OCI-LY7 (cell line): ENCODE data around the gene USP32. TPM values are rescaled to one million over a fixed set of nuclear protein-coding genes. Genes with fewer than 3 reads are reported as not detected.

Experiments used
- BruUV-seq: library from RNA; stranded (reverse); fragments of 400-500 nt; replicated peaks from 2 replicates; lab custom pipeline; 2021; lab: Mats Ljungman, UMichigan
- CTCF ChIA-PET: fragments of 300-600 bp; sonication (Branson Sonifier 250); formaldehyde crosslinking; loops from one replicate; lab custom pipeline; 2022; ENCODE audit warnings: antibody characterized with exemption; ENCODE audit not compliant: unreplicated experiment; lab: Charles Lee
- POLR2A ChIA-PET: fragments of 300-600 bp; sonication (Branson Sonifier 250); formaldehyde crosslinking; loops from one replicate; lab custom pipeline; 2022; ENCODE audit warnings: antibody characterized with exemption; lab: Charles Lee
- DNase-seq: peaks from one replicate; pipeline ENCODE4 v3.0.0-alpha.2; 2015; ENCODE audit warnings: low spot score
- H2AFZ ChIP-seq: fragments of 200-600 bp; sonication (generic), shearing (Covaris generic); 2 replicates; pipeline ENCODE4 v1.6.1; 2014; ENCODE audit warnings: mild to moderate bottlenecking, antibody characterized with exemption, low read length, moderate library complexity
- H3K27ac ChIP-seq: fragments of 200-600 bp; sonication (generic); 2 replicates; pipeline ENCODE4 v1.5.1; 2014; ENCODE audit warnings: mixed run types, low read depth, mild to moderate bottlenecking, moderate library complexity, low read length, inconsistent platforms; ENCODE audit not compliant: poor library complexity, severe bottlenecking
- H3K36me3 ChIP-seq: fragments of 200-600 bp; sonication (generic); 2 replicates; pipeline ENCODE4 v1.6.1; 2014; ENCODE audit warnings: mild to moderate bottlenecking, antibody characterized with exemption, low read length, moderate library complexity, mixed read lengths; ENCODE audit not compliant: insufficient read depth
- H3K4me1 ChIP-seq: fragments of 200-600 bp; sonication (generic); 2 replicates; pipeline ENCODE4 v1.5.1; 2014; ENCODE audit warnings: mild to moderate bottlenecking, low read length; ENCODE audit not compliant: insufficient read depth, poor library complexity, severe bottlenecking
- H3K4me2 ChIP-seq: fragments of 200-600 bp; sonication (generic); 2 replicates; pipeline ENCODE4 v1.6.1; 2014; ENCODE audit warnings: mild to moderate bottlenecking, low read length
- H3K4me3 ChIP-seq: fragments of 200-600 bp; sonication (generic); 2 replicates; pipeline ENCODE4 v1.5.1; 2014; ENCODE audit warnings: mild to moderate bottlenecking, low read depth, low read length; ENCODE audit not compliant: poor library complexity, severe bottlenecking
- H3K79me2 ChIP-seq: fragments of 200-600 bp; sonication (generic); 2 replicates; pipeline ENCODE4 v1.6.1; 2016; ENCODE audit warnings: low read depth, mild to moderate bottlenecking, low read length, moderate library complexity, mixed read lengths; ENCODE audit not compliant: insufficient read depth
- H3K9me2 ChIP-seq: fragments of 200-600 bp; sonication (generic); 2 replicates; pipeline ENCODE4 v1.6.1; 2016; ENCODE audit warnings: mild to moderate bottlenecking, low read length, mixed read lengths; ENCODE audit not compliant: insufficient read depth
- H3K9me3 ChIP-seq: fragments of 200-600 bp; sonication (generic); 2 replicates; pipeline ENCODE4 v1.6.1; 2014; ENCODE audit warnings: mild to moderate bottlenecking, mixed run types, low read length, mixed read lengths
- H4K20me1 ChIP-seq: fragments of 200-600 bp; sonication (generic); 2 replicates; pipeline ENCODE4 v1.6.1; 2014; ENCODE audit warnings: mild to moderate bottlenecking, antibody characterized with exemption, low read length, moderate library complexity, mixed read lengths; ENCODE audit not compliant: insufficient read depth
- EZH2phosphoT487 ChIP-seq: fragments of 200-600 bp; sonication (generic); IDR thresholded peaks from 2 replicates; pipeline ENCODE4 v1.6.1; 2018; ENCODE audit warnings: low read depth, borderline replicate concordance, mild to moderate bottlenecking, mixed run types, antibody characterized with exemption, low read length, moderate library complexity, mixed read lengths
- intact Hi-C: fragments of 100-400 bp; cut with micrococcal nuclease; formaldehyde crosslinking; loops from one replicate; pipeline ENCODE4 v1.10.0; 2022; ENCODE audit not compliant: unreplicated experiment
- total RNA-seq, 2 experiments: library from RNA; depleted of rRNA in 1 of 2; stranded (reverse); fragments of >200 nt in 1 of 2; shearing (Covaris generic) in 1 of 2; gene quantifications; 2 replicates each; pipeline ENCODE4 v1.2.3, GENCODE V29; 2014 to 2022
- TF ChIP-seq, protein P1 (sequence below): fragments of 200-600 bp; sonication (generic); conservative IDR thresholded peaks from 2 replicates; pipeline ENCODE4 v1.5.1; 2014; ENCODE audit warnings: mild to moderate bottlenecking, antibody characterized with exemption, low read length, moderate library complexity, mixed read lengths

The USP32 gene
- total RNA-seq, 2 experiments from 2014 or later = 16.9 to 28.0 TPM

DNA sequence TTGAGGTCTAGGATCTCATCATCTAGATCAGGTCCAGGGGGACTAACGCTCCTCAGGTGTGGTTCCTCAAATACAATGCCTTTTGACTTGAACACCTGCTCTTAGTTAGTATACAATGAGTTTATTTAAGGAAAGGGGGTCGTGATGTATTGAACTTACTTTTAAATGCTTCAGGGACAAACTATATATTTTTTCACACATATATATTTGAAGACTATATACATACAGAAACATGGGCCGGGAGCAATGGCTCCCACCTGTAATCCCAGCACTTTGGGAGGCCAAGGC lies 11.5 kb upstream of the USP32 start:
- no TSS peak for BruUV-seq
- Histone ChIP-seq H3K4me1 (peaks cover 1% of the 10 kb centered on the region), H3K9me3 (no peaks in the 10 kb centered on the region), H3K9me2 (no peaks in the 10 kb centered on the region), H3K36me3 (no peaks in the 10 kb centered on the region), H4K20me1 (no peaks in the 10 kb centered on the region), H3K27ac (no peak overlapping the region), H2AFZ (no peak overlapping the region), H3K4me2 (no peak overlapping the region), H3K79me2 (no peaks in the 10 kb centered on the region), H3K4me3 (no peak overlapping the region)
- ChIA-PET POLR2A (no interaction called here), CTCF (no interaction called here)
- intact Hi-C loops = no loop called here
- no peak for DNase-seq
- no peak for TF ChIP-seq EZH2phosphoT487
- TF ChIP-seq, protein P1, sequence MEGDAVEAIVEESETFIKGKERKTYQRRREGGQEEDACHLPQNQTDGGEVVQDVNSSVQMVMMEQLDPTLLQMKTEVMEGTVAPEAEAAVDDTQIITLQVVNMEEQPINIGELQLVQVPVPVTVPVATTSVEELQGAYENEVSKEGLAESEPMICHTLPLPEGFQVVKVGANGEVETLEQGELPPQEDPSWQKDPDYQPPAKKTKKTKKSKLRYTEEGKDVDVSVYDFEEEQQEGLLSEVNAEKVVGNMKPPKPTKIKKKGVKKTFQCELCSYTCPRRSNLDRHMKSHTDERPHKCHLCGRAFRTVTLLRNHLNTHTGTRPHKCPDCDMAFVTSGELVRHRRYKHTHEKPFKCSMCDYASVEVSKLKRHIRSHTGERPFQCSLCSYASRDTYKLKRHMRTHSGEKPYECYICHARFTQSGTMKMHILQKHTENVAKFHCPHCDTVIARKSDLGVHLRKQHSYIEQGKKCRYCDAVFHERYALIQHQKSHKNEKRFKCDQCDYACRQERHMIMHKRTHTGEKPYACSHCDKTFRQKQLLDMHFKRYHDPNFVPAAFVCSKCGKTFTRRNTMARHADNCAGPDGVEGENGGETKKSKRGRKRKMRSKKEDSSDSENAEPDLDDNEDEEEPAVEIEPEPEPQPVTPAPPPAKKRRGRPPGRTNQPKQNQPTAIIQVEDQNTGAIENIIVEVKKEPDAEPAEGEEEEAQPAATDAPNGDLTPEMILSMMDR = no peak

DNA sequence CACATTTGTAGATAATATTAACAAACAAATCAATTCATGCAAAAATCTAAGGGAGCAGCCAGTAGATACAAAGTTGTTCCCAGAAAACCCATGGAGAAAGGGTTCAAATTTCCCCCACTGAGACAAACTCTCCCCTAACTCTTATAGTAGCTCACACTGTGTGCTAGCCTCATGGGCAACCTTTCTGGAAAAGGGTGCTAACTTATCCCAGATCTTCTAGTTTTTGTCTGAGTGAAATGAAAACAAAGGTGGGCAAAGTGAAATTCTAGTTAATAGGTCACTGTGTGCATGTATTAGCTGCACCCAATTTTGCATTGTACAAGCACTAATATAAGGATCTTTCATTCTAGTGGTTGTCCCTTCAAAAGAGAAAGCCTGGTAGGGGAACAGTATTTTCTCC lies 9.9 kb upstream of the USP32 start:
- DNase-seq = no peak
- no peak for TF ChIP-seq EZH2phosphoT487
- TF ChIP-seq, protein P1 = no peak
- Histone ChIP-seq H3K4me1 (peaks cover 12% of the 10 kb centered on the region), H3K79me2 (no peaks in the 10 kb centered on the region), H3K9me2 (no peaks in the 10 kb centered on the region), H3K4me3 (no peak overlapping the region), H3K36me3 (no peaks in the 10 kb centered on the region), H3K27ac (no peak overlapping the region), H3K9me3 (no peaks in the 10 kb centered on the region), H3K4me2 (no peak overlapping the region), H4K20me1 (no peaks in the 10 kb centered on the region), H2AFZ (no peak overlapping the region)
- BruUV-seq = no TSS peak
- intact Hi-C loops = no loop called here
- POLR2A ChIA-PET = no interaction called here
- CTCF ChIA-PET = interaction anchor here (1.7 kb wide), 1 partner anchor 174 kb away, joined by 3 read pairs; no protein-coding TSS in a partner anchor

DNA sequence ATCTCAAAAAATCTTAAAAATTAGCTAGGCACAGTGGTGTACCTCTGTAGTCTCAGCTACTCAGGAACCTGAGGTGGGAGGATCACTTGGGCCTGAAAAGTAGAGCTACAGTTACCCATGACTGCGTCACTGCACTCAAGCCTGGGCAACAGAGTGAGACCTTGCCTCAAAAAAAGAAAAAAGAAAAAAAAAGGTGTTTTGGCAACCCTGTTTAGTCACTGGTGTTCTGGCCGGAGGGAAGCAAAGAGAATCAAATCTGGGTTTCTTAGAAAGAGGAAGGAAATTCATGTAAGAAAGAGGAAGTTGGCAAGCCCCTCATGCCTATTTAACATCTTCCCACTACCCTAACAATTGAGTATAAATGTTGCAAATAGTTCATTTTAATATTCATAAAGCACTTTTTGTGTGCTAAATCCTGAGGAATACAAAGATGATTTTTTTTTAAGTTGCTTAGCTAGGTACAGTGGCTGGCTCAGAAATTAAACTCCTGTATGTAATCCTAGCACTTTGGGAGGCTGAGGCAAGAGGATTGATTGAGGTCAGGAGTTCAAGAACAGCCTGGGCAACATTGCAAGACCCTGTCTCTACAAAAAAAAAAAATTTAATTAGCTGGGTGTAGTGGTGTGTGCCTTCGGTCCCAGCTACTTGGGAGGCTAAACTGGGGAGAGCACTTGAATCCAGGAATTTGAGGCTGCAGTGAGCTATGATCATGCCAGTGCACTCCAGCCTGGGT lies 6.5 kb upstream of the USP32 start:
- Histone ChIP-seq H3K9me2 (no peaks in the 10 kb centered on the region), H2AFZ (no peak overlapping the region), H3K4me3 (no peak overlapping the region), H3K27ac (no peak overlapping the region), H3K79me2 (no peaks in the 10 kb centered on the region), H3K9me3 (no peaks in the 10 kb centered on the region), H3K36me3 (no peaks in the 10 kb centered on the region), H3K4me2 (peak overlapping the region; percentile 6; the same call in 1 of the 2 replicates), H3K4me1 (peaks cover 12% of the 10 kb centered on the region), H4K20me1 (no peaks in the 10 kb centered on the region)
- ChIA-PET POLR2A (interaction anchor here (0.5 to 1.0 kb wide), 2 partner anchors 8 to 1842 kb away, joined by 3 read pairs; no protein-coding TSS in a partner anchor), CTCF (no interaction called here)
- intact Hi-C loops = loop anchor here (10.0 kb wide), 2 partner anchors 64 to 264 kb away; no protein-coding TSS in a partner anchor
- peak; percentile 75 for DNase-seq
- BruUV-seq = no TSS peak
- no peak for TF ChIP-seq EZH2phosphoT487
- TF ChIP-seq, protein P1 = no peak
